DOHH2 (cell line): ENCODE results near the gene CEP112.

Experiments
- EZH2phosphoT487 ChIP-seq: fragments of 200-600 bp; sonication (generic); IDR thresholded peaks from 2 replicates; pipeline ENCODE4 v1.6.1; 2017; ENCODE audit warnings: borderline replicate concordance, mild to moderate bottlenecking, antibody characterized with exemption, low read length, moderate library complexity, mixed read lengths
- TF ChIP-seq, protein P1 (sequence below): fragments of 200-600 bp; sonication (generic); IDR thresholded peaks from one replicate; pipeline ENCODE4 v1.5.1; 2014; ENCODE audit warnings: antibody characterized with exemption, mild to moderate bottlenecking, low read depth, low read length; ENCODE audit not compliant: poor library complexity, severe bottlenecking

GRCh38 chr17:65809366-65809765 is 382.6 kb downstream of the CEP112 start:
- TF ChIP-seq EZH2phosphoT487, result no peak
- TF ChIP-seq, protein P1, sequence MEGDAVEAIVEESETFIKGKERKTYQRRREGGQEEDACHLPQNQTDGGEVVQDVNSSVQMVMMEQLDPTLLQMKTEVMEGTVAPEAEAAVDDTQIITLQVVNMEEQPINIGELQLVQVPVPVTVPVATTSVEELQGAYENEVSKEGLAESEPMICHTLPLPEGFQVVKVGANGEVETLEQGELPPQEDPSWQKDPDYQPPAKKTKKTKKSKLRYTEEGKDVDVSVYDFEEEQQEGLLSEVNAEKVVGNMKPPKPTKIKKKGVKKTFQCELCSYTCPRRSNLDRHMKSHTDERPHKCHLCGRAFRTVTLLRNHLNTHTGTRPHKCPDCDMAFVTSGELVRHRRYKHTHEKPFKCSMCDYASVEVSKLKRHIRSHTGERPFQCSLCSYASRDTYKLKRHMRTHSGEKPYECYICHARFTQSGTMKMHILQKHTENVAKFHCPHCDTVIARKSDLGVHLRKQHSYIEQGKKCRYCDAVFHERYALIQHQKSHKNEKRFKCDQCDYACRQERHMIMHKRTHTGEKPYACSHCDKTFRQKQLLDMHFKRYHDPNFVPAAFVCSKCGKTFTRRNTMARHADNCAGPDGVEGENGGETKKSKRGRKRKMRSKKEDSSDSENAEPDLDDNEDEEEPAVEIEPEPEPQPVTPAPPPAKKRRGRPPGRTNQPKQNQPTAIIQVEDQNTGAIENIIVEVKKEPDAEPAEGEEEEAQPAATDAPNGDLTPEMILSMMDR, result no peak
